GM12864 (cell line): ENCODE results near the gene RPP21.

Experiments used
- DNase-seq: peaks from one replicate; pipeline ENCODE4 v3.0.0-alpha.2; 2011; ENCODE audit warnings: low read depth
- H3K4me3 ChIP-seq: 2 replicates; pipeline ENCODE4 v1.5.1; 2011; ENCODE audit warnings: mild to moderate bottlenecking, low read depth, low read length, control low read depth
- TF ChIP-seq, protein P1 (sequence below): IDR thresholded peaks from 2 replicates; pipeline ENCODE4 v1.5.1; 2011; ENCODE audit warnings: low read depth, mild to moderate bottlenecking, moderate library complexity, low read length, control low read depth, inconsistent platforms; ENCODE audit errors: missing control alignments

RPP21 gene

DNA sequence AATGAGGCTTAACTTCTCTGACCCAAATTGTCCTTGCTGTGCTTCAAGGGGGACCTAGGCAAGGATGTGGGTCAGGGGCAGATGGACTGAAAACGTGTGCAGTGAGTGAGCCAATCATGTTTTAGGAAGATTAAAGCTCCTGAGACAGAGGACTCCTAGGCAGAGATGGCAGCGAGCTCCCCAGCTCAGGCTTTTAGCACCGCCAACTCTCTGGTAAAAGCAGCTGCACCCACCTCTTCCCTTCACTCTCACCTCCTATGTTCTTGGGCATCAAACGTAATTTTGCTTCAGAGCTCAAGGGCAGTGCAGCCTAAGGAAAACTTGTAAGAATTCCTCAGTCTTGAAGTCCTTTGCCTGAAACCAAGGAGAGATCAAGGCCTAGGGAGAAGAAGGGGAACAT lies 10.3 kb downstream of the RPP21 start:
- no peak for DNase-seq
- TF ChIP-seq, protein P1, sequence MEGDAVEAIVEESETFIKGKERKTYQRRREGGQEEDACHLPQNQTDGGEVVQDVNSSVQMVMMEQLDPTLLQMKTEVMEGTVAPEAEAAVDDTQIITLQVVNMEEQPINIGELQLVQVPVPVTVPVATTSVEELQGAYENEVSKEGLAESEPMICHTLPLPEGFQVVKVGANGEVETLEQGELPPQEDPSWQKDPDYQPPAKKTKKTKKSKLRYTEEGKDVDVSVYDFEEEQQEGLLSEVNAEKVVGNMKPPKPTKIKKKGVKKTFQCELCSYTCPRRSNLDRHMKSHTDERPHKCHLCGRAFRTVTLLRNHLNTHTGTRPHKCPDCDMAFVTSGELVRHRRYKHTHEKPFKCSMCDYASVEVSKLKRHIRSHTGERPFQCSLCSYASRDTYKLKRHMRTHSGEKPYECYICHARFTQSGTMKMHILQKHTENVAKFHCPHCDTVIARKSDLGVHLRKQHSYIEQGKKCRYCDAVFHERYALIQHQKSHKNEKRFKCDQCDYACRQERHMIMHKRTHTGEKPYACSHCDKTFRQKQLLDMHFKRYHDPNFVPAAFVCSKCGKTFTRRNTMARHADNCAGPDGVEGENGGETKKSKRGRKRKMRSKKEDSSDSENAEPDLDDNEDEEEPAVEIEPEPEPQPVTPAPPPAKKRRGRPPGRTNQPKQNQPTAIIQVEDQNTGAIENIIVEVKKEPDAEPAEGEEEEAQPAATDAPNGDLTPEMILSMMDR, result no peak
- H3K4me3 ChIP-seq, result no peak overlapping the region

DNA sequence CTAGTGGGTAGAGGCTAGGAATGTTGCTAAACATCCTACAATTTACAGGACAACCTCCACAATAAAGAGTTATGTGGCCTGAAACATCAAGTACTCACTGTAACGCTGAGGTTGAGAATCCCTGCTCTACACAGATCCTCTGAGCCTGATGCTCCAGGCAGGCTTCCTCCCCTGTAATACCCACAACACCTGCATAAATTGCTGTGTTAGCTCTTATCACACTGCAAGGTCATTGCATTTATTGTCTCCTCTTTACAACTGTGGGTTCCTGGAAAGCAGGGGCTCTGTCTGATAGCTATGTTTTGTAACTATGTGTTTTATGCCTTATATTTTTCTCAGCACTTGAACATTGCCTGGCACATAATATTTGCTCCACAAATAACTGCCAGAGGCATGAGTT lies 11.6 kb downstream of the RPP21 start:
- no peak for DNase-seq
- TF ChIP-seq, protein P1, result no peak

DNA sequence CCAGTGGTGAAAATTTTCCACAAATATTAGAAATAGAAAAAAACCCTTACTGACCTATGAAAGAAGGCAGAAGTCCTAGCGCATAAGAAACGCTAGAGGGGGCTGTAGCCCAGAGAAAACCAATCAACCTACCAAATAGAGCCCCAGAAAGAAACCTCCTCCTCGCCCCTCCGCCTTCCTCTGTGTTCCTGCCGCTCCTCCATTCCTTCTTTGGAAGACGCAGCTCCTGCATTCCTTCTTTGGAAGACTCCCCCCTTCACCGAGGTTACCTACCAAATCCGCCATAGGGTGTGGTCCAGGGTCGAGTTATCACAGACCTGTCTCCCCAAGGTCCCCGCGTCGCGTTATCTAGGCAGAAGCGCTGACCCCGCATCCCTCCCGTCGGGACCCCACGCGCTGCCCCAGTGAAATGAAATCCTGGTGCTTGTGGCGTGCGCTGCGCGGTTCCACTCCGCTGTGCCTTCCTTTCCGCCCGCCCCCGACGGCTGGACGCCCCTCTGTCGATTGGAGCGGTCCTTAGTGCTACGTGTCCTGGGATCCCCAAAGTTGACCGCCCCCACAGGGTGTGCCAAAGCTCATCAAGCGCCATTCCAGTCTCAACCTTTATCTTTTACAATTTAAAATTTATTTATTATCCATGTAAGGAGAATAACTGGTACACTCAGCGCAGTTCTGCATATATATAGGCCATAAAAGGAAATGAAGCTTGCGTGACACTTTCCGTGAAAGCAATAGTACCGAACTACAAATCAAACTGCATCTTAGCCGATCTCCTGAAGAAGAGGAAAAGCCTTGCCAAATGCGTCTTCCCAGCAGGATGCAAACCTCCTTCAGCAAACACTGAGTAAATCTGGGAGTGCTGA lies 13.0 kb downstream of the RPP21 start:
- no peak for DNase-seq
- TF ChIP-seq, protein P1, result peak; percentile 73
- no peak overlapping the region for H3K4me3 ChIP-seq

More for the DNA sequence above, 11.6 kb downstream of the RPP21 start:
- no peak overlapping the region for H3K4me3 ChIP-seq

DNA sequence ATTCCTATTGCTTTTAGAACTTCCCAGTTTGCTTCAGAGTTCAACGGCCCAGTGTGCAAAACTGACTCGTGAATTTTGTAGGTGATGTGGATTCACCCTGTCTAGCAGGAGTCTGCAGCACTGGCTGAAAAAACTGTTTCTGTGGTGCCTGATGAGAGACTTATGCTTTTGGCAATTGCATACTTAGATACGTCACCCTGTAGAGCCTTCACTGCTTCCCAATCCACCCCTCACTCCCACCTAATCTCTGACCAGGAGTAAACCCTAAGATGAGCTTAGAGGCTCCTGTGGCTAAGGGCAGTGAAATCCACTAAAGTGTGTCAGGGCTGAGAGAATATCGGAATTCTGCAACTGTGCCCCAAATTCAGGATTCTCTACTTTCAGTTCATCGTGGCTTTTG lies 14.3 kb downstream of the RPP21 start:
- DNase-seq, result no peak
- TF ChIP-seq, protein P1, result no peak
- no peak overlapping the region for H3K4me3 ChIP-seq

DNA sequence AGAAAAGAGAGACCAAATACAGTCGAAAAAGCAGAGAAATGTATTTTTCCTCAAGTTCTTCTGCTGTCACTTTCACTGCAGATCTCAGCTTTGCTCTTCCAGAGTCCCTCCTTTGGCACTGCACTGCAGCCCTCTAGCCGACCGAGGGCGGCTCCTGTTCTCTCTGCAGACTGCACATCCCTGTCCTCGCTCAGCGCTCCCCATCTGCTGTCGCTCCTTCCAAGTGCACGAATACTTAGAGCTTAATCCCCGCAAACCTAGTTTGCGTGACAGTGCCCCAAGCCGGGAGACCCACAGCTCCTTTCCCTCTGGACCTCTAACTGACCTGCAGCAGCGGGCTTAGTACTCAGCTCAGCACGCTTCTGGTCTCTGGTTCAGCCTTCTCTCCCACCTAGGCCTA lies 15.2 kb downstream of the RPP21 start:
- no peak for DNase-seq
- no peak overlapping the region for H3K4me3 ChIP-seq
- TF ChIP-seq, protein P1, result no peak

DNA sequence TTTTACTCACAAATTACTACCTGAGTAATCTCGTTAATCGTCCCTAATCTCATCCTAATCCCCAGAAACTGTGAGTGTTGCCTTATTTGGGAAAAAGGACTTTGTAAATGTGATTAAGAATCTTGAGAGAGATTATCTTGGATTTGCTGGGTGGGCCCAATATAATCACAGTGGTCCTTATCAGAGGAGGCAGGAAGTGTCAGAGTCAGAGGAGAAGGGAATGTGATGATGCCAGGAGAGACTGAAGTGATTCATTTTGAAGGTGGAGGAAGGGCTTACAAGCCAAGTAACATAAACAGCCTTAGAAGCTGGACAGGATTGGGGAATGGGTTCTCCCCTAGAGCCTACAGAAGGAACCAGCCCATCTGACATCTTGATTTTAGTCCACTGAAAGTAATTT lies 16.7 kb downstream of the RPP21 start:
- TF ChIP-seq, protein P1, result no peak
- no peak overlapping the region for H3K4me3 ChIP-seq
- no peak for DNase-seq

DNA sequence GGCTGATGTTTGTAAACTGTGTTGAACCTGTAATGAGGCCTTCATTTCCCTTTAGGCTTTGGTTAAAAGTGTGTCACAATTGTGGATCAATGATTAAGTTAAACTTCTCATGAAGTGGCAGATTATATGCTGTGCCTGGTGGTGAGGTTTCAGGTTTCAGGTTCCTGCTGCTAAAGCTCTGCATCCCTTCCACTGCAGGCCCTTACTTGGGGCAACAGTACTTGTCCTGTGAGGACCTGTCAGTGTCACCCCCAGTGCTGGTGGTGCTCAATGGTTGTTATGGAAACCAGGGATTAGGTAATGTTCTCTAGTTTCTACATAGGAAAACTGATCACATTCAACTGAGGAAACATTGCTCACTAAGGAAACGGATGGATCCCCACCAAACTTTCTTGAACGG lies 18.5 kb downstream of the RPP21 start:
- TF ChIP-seq, protein P1, result no peak
- DNase-seq, result no peak
- no peak overlapping the region for H3K4me3 ChIP-seq
